GM12874 (cell line): Measurements from ENCODE around the gene ATP2A2.

Experiments
- TF ChIP-seq, protein P1 (sequence below): IDR thresholded peaks from 2 replicates; pipeline ENCODE4 v1.5.1; 2011; ENCODE audit warnings: low read depth, mild to moderate bottlenecking, control low read depth, low read length, moderate library complexity; ENCODE audit not compliant: insufficient read depth

Gene ATP2A2

DNA sequence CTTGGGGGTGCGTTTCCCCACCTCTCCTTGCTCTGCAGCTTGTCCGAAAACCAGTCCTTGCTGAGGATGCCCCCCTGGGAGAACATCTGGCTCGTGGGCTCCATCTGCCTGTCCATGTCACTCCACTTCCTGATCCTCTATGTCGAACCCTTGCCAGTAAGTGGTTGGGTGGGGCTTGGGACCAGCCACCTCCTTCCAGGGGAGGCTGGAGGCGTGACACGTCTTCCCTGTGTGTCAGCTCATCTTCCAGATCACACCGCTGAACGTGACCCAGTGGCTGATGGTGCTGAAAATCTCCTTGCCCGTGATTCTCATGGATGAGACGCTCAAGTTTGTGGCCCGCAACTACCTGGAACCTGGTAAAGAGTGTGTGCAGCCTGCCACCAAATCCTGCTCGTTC, 64.9 kb downstream of the ATP2A2 start:
- TF ChIP-seq, protein P1, sequence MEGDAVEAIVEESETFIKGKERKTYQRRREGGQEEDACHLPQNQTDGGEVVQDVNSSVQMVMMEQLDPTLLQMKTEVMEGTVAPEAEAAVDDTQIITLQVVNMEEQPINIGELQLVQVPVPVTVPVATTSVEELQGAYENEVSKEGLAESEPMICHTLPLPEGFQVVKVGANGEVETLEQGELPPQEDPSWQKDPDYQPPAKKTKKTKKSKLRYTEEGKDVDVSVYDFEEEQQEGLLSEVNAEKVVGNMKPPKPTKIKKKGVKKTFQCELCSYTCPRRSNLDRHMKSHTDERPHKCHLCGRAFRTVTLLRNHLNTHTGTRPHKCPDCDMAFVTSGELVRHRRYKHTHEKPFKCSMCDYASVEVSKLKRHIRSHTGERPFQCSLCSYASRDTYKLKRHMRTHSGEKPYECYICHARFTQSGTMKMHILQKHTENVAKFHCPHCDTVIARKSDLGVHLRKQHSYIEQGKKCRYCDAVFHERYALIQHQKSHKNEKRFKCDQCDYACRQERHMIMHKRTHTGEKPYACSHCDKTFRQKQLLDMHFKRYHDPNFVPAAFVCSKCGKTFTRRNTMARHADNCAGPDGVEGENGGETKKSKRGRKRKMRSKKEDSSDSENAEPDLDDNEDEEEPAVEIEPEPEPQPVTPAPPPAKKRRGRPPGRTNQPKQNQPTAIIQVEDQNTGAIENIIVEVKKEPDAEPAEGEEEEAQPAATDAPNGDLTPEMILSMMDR = no peak

DNA sequence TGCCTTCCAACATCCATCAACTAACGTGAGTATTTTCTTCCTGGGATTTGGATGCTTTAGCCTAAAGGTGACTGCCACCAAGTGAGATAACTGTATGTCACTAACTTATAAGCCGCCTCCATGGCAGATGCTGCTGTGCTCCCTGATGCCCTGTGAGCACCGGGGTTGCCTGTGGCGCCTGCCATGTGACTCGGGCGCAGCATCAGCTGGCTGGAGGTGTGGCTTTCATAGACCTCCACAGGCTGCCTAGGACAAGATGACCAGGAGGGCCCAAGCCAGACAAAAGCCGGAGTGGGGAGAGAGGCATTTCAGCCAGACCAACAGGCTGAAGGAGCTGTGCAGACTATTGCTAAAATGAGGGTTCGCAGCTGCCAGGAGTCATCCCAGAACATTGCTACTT, 66.7 kb downstream of the ATP2A2 start:
- TF ChIP-seq, protein P1 = no peak

DNA sequence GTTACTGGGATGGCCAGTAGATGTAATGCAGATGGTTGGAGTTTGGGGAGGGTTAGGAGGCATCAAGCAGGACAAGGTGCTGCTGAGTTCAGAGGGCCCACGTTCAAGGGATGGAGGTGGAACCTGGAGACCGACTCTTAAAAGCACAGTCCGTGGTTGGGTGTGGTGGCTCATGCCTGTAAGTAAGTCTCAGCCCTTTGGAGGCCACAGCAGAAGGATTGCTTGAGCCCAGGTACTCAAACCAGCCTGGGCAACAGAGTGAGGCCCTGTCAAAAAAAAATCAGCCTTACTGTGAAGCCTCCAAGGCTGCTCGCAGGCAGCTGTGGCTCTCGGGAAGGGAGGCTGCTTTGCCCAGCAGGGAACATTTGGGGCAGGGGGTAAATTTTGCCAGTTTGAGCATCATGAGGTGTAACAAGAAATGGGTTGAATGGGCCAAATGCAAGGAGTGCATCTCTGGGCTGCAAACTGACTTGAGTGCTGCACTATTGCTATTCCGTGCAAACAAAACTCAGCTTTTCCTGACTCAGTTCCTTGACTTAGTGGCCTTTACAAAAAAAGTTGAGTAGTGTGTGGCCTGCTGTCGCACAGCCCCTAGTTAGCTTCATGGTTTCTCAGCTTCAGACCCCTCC, 67.5 kb downstream of the ATP2A2 start:
- TF ChIP-seq, protein P1 = no peak

DNA sequence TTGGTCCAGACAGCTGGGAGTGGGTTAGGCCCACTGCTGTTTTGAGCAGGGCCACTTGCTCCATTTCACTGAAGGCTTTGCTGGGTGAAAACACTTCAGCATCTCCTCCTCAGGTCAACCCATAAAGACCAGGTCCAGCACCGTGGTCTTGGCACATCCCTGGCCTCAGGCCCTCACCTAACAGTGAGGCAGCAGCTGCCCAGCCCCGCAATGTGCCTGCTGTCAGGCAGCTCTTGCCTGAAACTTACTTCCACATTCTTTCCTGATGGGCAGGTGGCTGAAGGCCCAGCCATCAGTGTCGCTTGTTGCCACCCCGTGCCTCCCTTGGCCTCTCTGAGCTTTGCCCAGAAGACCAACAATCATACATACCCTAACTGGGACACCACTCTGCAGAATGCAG, 68.0 kb downstream of the ATP2A2 start:
- TF ChIP-seq, protein P1 = no peak

DNA sequence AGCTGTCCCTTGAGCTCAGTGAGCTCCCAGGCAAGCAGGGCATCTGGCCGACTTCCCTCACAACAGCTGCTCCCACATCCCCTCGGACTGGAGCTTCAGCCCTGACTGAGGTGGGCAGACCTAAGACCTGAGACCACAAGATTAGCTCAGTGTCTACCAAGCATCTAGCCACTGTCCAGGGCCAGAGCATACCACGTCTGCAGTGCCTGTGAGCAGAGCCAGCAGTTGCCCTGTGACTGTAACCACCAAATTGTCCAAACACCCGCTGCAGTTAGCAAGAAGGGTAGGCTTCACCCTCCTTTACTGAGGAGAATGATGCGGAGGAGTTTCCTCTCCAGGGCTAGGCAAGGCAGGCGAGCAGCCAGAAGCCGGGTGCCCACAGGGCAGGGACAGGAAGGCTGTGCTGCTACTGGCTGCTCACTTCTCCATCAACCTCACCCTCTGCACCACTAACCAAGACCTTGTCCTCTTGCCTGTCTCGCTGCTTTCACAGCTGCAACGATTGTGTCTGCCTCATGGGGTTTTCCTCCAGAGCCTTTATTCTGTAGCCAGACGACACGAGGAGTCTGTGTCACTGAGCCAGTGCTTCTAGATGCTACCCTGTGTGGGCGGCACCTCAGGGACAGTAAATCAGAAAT, 68.6 kb downstream of the ATP2A2 start:
- TF ChIP-seq, protein P1 = no peak

DNA sequence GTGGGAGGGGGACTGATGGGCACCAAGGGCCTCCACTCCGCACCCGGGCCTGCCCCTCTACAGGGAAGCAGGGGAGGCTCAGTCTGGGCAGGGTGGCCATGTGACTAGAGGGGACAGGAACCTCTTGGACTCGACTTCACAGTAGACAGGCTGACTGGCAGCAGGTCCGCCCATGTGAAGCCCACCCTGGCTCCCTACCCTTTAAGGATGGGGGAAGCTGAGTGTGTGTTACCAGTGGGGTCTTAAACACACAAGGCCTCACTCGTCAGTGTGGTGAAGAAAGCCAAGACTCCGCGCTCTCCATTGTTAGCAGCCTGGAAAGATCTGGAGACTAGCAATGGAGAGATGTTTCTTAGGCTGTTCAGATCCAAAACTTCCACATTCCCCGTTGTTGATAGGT, 70.1 kb downstream of the ATP2A2 start:
- TF ChIP-seq, protein P1 = no peak

DNA sequence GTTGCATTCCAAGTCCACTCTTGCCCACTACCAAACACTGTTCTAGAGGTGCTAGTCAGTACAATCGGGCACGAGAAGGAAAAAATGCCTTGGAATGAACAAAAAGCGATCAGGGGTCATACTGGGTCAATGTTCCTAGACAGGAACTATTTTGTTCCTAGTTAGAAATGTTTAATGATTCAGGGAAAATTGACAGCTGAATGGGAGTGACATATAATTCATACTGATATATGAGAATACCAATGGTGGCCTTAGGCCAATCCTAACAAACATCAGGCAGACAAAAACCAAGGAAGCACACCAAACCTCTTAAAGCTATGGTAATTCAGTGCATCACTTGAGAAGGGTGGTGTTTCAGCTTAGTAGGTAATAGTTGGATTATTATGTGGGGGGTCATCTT, 71.4 kb downstream of the ATP2A2 start:
- TF ChIP-seq, protein P1 = no peak
